ENCODE results near the gene OPCML.
A peak's percentile ranks its signal among the peaks of the same experiment; 100 is the strongest.

OPCML gene

DNA sequence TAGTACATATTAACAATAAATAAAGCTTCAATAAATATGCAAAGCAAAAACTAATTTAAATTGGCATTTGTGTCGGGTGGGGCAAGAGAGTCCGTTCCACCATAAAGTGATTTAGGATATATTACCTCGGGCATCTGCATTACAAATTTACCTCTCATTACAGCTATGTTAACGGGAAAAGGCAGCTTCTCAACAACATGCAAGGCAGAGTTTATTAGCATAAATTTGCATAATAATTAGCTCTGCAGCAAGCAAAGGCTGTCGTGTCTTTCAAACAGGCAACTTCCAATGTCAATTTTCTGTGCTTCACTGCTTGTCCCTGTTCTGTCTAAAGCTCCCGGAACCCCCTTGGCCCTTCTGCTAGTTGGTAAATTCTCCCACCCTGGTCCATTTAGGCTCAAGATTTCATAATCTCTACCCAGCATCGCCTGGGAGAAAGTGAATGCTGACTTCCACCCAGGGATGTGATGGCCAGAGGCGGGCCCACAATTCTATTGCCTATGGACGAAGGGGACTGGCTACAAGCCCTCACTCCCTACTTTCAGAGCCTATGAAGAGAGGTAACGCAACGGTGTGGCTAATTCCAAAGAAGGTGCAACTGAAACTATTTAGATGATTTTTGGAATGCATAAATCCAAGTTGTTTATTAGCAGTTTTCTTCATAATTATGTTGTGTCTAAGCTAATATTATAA is 462.1 kb downstream of the OPCML start:
- no peak for DNase-seq (ENCODE audit: low spot score)

DNA sequence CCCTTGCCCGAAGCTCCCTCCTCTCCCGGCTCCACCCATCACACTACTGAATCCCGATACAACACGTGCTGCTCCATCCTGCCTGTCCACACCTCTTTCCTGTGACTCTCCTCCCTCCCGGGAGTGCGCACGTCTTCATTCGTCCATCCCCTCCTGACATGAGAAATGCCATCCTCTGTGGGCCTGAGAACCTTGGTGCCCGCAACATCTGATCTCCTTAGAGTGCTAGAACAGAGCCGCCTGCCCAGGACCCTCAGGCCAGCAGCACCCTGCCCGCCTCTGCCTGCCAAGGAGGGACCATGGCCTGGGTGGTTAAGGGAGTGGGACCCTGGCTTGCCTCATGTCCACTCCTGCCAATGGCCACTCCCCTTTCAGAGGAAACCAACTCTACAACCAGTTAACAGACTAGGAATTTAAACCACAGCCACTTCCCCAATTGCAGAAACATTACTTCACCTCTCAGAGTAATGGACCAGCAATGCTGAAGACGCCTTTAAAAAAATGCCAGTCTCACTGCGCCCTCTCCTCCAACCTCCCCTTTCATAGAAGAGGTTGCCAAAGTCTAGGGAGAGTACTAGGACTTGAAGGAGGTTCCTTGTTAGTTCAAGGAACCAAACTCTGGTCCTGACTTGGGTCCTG is 466.3 kb downstream of the OPCML start:
- no peak for DNase-seq (ENCODE audit: low spot score)

DNA sequence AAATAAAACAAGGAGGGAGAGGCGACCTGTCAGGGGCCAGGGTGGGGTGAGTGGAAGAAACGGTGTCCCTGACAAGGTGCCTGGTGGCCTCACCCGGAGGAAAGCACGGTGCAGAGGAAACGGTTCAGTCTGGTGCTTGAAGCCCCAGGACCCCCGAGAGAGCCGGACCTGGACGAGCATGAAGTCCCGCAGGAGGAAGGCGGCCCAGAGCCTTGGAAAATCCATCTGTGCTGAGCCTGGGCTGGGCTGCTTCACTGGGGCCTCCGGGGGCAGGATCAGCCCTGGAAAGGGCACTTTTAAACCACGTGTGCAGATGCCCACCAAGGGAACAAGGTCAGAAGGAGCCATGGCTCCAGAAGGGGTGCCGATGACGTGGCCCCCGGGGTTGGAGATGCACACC is 467.3 kb downstream of the OPCML start:
- no peak for DNase-seq (ENCODE audit: low spot score)

DNA sequence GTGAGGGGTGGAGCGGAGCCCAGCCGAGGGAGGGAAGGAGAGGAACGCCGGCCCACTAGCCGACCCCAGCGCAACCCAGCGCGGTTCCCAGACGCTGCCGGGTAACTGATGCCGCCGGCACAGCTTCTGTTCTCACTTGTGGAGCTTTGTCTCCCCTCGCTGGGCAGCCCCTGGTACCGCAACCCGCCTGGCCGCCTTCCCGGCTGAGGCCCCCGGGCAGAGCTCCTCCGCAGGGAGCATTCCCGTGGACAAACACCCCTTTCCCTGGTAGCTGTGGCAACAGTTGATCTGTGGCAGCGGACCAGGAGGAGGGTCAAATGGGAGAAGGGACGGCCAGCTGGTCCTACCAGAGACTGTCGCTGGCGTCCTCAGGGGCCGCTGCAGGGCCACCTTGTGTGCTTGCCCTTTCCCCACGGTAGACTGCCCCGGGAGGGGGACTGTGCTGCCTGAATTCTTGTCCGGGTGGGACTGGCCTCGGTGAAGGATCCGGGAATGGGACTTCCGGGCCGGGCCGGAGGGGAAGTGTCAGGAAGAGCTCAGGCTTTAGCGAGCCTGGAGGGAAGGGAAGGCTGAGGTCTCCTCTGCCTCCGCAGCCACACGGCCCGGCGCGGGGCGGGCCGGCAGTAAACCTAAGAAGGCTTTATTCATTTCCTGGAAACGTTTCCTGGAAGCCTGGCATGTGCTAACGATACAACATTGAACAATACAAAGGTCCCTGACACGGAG is 468.0 kb downstream of the OPCML start:
- DNase-seq (ENCODE audit: low spot score), result peak; percentile 92

DNA sequence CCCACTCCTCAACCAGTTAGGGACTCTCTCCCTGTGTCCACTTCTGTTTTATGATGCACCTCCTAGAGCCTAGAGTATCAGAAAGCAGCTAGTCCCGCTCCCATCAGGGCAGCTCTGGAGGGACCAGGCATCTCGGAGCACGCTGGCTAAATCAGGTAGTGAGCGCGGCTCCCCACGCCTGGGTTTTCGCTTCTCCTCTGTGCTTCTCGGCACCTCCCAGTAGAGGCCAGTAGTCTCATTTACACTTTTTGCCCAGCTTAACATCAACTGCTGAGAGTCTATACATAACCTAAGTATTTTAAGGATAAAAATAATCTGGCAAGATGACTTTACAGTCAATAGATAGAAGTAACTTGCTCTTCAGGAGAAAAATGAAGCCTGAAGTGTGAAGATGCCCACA is 473.8 kb downstream of the OPCML start:
- no peak for DNase-seq (ENCODE audit: low spot score)

DNA sequence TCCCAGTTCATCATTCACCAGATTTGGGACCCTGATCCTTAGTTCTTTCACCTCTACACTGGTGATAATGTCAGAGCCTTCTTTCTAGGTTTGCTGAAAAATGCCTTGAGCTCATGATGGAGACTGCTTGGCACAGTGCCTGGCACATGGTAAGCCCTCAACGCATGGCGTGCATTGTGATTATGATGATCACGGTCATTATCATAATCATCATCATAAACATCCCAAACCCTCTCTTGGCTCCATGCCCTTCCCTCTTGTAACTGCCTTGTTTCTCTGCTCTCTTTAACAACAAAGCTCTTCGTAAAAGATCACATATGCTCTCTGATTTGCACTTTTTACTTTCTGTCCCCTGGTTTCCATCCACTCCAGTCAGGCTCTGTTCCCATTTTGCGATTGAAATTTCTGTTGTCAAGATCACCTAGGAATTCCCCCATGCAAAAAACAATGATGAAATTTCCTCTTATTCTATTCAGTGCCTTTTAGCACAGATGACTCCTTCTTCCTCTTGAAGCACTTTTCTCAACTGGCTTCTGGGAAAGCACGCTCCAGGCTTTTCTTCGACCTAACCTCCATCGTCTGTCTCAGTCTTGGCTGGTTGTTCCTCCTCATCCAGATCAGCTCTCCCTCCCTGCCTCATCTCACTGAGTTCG is 479.1 kb downstream of the OPCML start:
- DNase-seq (ENCODE audit: low spot score), result no peak

DNA sequence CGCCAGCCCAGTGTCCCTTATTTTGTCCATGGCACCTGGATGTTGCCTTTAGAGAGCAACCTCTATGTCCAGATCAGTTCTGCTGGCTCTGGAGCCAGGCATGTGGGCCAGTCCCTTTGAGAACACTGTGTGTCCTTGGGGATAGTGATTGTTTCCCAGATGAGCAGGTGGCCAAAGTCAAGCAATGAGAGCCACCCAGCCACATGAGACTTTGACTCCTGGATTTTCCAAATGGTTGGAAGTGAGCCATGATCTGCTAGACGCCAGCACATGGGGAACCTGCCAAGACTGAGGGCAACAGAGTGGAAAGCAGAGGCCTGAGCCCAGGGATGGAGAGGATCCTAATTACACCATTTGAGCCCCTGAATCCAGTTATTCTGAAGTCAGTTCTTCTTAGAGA is 479.8 kb downstream of the OPCML start:
- DNase-seq (ENCODE audit: low spot score), result peak; percentile 56

DNA sequence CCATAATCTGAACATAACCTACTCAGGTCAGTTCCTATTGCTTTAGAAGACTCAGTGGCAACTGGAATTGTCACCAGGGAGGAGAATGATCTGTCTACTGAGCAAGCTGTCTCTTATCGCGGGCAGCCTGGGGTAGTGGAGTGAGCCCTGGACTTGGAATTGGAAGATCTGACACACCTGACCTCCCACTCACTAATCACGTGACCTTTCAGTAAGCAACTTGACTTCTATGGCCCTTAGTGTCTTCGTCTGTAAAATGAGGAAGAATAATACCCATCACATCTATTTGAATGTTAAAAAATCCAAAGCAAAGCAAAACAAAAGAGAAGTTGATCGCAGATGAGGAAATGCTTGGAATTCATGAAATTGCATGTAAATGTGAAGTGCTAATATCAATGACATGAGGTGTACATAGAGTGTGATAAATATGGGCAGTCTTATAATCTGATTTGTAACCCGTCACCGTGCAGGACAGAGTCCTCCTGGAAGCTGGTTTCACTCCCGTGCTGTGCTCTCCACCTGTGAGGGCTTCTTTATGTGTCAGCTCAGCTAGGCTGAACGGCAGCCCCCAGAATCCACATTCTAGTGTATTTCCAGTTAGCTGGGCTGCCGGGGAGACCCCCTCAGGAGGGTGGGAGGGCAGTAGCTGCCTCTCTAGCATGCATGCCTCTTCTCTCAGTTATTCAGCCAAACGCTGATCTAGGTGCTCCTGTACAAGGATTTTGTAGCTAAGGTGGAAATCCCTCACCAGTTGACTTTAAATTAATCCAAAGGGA is 482.9 kb downstream of the OPCML start:
- no peak for DNase-seq (ENCODE audit: low spot score)

DNA sequence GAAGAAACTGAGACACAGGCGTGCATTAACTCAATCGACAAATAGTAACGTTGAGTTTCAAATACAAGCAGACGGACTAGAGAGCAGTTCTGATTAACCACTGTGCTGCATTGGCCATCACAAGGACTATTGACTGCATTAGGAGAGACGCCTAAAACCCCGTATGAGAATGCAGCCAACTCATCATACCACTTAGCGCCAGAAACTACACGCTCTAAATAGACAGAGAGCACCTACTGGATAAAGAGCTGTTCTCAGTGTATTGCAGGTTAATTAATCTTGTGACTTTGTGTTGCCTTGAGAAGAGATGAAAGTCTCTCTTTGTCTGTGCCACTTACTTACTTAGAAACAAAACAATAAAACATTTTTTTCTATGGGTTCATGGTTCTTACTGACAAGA is 484.0 kb downstream of the OPCML start:
- no peak for DNase-seq (ENCODE audit: low spot score)

DNA sequence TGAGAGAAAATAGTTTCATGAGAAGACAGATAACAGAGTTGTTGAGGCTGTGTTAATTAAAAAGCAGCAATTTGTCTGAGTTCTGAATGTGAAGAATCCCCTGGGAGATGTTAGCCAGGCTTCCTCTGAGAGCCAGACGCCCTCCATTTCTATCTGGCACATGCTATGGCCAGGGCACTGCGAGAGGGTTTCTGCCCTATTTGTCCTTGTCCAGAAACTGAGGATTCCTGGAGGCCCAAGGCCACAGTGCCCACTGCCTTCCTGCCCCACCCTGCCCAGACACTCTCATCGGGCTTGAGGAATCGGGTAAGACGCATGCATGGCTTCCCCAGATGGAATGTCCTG is 484.6 kb downstream of the OPCML start:
- no peak for DNase-seq (ENCODE audit: low spot score)

DNA sequence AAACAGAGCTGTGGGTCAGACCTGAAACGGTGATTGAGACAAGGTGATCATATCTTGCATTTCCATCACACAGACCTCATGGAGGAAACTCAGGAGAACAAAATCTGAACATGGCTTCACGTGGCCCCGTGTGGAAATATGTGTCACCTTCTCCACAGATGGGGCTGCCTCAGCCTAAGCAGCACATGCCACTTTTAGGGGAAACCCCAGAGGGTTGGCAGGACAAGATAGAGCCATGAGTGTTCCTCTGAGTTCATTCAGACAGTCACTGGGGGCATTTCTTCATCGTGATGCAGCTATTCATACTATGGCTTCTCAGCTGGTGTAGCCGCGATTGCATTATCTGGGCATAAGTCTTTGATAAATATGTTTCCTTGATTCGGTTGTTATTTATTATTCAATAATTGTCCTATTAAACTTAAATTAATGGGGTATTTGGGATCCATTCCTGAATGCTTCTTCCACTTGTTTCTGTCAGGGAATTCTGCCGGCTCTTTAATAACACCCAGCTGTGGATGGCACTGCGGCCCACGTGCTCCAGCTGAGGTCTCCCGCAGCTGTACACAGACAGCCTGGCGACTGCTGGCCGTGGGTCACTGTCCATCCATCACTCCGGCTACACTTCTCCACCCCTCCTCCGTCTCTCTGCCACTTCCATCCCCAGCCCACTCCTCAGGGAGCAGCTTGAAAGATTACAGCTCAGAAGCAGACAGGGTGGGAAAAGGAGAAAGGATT is 485.1 kb downstream of the OPCML start:
- no peak for DNase-seq (ENCODE audit: low spot score)

DNA sequence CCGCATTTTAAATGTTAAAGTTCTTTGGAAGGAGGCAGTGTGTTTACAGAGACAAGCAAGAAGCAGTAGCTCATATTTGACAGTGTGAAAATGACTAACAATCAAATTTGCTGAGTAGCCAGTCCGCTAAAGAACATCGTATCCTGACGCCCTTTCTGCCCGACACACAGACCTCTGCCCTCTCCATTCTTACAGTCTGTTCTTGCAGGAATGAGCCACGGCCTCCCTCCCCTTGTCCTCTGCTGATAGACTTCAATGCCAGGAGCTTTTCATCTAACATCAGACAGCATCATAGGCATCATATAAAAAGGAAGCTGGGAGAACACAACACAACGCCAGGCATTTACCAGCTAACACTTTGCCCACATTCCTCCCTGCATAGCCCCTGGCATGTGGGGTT is 486.0 kb downstream of the OPCML start:
- DNase-seq (ENCODE audit: low spot score), result no peak

DNA sequence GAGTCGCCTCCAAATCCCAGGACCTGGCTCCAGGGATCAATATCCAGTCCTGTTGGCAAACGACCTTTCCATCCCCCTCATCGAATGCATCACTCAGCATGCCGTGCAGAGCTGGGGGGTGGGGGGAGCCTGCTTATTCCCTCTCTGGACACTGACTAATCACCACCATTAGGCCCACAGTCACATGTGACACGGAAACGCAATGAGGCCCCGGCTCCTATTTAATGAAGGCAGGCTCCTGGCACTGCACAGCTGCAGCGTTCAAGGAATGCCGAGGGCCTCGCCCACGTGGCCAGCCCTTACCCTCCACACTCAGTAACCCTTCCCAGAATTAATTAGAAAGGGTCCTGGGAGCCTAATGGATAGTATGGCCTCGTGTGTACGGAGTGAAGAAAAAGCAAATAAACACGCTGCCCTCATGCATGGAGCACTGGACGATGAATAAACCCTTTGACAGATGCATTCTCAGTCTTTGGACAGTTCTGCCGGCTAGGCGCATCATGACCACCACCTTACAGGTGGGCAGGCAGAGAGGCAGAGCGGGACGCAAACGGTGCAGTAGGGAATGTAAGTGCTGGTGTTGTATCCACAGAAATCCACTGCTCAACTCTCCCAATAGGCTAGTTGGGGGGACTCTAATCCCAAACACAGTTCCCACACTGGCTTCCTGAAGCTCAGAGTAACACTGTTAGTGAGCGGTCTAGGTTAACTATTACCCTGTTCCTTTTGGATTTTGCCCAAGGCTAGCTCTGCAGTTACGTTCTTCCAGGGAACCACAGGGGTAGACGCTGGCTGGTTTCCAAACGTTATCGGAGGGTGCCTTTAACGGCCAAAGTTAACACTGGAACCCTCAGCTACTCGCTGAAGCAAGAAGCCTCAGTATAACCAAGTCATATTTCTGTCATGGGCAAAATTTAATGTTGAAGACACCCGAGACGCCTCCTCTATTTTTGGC is 490.1 kb downstream of the OPCML start:
- DNase-seq (ENCODE audit: low spot score), result no peak

DNA sequence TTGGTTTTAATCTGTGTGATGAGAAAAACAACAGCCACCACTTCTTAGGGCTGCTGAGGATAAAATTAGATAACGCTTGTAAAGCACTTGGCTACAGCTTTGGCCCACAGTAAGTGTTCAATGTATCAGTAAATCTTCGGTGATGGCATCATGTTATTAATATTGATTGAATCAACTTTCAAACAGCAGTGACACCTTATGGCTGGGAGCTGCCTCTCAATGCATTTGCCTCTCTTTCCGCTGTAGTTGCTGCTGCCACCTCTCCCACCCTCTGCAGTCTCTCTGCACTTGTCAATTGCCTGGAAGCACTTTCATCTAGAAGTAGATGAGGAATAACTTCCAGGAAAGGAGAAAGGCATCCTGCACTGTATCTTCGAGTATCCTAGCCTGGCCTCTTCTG is 491.1 kb downstream of the OPCML start:
- DNase-seq (ENCODE audit: low spot score), result no peak

DNA sequence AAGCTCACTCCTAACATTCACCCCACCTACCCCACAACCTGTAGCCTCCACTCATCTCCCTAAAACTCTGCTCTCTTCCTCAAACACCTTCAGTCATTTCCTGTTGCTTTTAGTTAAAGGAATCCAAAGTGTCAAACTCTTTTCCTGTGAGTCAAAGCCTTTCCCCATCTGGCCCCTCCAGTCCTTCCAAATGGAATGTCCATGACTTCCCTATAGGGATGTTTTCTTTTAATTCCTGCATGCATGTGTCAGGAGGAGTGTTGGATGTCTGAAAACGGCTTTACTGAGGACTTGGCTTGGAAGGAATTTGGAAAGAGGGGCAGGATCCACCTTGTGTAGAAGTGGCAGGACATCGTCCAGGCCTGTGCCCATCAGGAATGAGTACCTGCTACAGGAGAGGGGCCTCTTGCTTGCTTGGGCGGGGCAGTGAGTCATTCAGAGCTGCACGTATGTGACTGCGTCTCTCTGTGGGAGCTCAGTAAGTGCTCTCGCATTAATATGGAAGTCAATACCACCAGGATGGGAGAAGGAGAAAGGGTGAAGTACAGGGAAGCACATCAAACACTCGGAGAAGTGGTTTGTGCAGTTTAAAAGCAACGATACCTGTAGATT is 491.9 kb downstream of the OPCML start:
- DNase-seq (ENCODE audit: low spot score), result no peak

DNA sequence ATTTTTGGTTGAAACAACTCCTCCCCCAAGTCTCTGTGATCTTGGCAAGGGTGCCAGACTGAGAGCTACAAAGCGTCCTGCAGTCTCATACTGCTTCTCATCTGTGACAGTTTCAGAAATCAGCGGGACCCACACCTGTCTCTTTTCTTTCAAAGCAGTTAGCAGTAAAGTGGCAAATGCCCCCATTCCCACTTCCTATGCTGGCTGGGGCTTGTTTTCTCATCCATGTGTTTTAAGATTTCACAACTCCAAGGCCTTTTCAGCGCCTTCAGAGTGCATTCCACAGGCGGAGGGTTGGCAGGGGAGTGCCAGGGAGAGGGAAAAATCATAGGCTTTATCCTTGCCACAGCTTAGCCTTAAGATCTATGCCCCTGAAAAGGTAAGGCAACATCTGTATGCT is 493.5 kb downstream of the OPCML start:
- DNase-seq (ENCODE audit: low spot score), result no peak

DNA sequence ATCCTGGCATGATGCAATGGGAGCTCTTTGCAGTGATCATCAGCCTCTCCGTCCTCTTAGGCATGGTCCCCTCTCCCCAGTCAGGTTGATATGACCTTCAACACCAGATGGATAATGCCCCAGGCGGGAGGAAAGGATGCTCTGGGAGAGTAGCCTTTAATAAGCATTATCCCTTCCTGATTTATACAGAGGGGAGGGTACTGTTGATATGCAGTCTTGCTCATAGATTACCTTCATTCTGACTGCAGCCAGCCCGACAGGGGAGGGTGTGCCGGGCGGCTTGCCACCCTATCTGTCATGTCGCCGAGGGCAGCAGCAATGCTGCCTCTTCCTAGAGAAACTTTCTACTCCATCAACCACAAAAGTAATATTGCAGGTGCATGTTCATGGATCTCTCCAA is 497.4 kb downstream of the OPCML start:
- no peak for DNase-seq (ENCODE audit: low spot score)

DNA sequence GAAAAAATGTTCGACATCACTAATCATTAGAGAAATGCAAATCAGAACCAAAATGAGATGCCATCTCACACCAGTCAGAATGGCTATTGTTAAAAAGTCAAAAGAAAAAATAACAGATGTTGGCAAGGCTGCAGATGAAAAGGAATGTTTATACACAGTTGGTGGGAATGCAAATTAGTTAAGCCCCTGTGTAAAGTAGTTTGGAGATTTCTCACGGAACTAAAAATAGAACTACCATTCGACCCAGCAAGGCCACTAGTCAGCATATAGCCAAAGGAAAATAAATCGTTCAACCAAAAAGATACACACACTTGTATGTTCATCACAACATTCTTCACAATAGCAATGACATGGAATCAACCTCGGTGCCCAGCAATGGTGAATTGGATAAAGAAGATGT is 503.2 kb downstream of the OPCML start:
- no peak for DNase-seq (ENCODE audit: low spot score)

DNA sequence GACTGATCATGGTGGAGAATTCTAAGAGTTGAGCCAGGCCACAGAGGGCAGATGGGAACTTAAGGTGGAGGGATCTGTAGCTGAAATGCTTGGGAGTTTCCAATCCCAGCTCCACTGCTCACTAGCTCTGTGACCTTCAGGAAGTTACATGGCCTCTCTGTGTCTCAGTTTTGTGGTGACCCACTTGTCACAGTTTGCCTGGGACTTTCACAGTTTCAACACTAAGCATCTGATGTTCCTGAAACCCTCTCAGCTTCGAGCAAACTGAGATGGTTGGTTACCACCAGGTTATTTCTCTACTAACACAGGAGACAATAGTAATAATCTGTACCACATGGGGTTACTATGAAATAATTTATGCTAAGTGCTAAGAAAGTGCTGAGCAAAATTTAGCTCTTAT is 505.3 kb downstream of the OPCML start:
- DNase-seq (ENCODE audit: low spot score), result no peak

DNA sequence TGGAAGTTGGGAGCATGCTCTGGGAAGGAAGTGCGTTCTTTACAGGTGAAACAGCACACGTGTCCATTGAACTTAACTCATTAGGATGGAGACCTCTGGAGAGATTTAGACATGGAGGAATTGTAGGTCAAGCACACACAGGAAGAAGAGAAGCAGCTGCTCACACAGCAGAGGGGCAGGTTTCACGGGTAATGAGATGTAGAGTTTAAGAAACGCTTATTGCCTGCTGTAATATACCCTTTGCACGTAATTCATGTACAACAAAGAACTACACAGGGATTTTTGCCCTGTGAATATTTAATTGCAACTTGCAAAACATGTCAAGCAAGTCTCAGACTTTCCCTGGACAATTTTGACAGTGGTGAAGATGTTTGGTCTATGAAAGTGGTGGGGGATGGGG is 508.0 kb downstream of the OPCML start:
- no peak for DNase-seq (ENCODE audit: low spot score)

Data from D341Med (cell line).